NCI-H446 (cell line): ENCODE data around the gene CHST11.
"Not testable (repeated sequence)": the region's sequence is repeated elsewhere in the genome, so short reads cannot be mapped to it uniquely, and the experiment has no call there.

Experiments used
- DNase-seq, 2 experiments: peaks; one replicate each; lab custom pipeline; 2025; lab: John Stamatoyannopoulos, UW

CHST11 gene

DNA sequence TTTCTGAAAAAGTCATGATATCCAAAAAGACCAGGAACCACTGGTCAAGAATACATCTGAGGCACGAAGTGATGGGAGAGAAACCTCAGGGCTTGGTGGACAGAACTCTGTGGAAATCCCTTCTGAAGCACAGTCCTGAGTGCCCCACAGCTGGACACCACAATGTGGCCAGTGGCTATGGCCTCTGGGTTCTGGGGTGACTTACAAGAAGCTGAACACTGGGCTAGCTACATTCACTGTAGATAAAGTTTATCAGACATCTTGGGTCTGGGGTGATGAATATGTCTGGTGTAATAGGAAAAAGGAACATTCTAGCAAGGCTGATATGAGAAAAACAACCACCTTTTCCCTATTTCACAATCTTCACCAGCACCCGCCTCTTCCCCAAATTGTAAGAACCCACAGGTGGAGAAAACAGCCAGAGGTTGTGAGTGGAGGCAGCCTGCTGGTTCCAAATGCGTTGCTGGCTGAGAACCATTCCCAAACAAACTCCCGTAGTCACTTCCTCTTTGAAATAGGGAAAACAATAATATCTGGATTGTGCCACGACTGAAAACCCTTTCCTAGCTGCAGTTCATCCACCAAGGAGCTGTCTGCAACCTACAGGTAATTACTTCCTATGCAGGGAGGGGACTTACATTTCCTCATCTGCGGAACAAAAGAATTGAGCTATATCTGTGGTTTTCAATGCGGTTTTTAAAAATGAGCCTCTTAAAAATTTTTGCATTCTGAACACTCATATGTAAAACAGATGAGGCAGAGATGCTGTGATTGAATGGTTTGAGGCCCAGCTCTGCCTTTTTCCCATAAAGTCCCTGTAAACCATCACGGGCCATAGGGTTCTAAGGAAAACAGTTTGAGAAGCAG is 307.7 kb downstream of the CHST11 start:
- DNase-seq = no peak

DNA sequence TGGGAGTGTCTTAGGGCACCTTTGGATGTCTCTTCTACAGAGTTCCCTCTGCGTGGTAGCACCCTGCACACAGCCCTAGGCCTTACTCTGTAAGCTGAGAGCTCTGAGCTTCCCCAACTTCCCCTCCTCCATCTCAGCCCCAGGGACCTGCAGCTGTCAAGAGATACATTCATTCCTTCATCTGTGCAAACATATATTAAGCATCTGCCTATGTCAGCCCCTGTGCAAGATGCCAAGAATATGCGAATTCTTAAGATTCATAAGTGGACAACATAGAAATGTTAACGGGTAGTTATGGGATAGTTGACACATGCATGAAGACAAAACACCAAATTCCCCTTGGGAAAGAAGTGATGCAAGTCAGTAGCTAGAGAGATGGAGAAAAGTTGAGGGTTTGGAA is 310.5 kb downstream of the CHST11 start:
- no peak for DNase-seq

DNA sequence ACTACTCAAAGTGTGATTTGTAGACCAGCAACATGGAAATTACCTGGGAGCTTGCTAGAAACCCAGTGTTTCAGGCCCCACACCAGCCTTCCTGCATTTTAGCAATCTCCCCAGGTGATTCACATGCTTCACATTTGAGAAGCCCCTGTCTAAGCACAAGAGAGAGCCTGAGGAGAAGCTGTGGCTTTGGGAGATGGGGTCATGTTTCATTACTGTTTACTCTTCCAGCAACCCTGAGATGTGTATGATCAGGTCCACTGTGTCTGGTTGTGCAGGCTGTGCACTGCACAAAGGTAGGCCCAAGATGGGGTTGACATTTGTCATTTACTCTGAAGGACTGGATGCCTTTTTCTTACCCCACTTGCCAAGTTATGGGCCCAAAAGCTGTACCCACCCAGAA is 311.3 kb downstream of the CHST11 start:
- DNase-seq = no peak

DNA sequence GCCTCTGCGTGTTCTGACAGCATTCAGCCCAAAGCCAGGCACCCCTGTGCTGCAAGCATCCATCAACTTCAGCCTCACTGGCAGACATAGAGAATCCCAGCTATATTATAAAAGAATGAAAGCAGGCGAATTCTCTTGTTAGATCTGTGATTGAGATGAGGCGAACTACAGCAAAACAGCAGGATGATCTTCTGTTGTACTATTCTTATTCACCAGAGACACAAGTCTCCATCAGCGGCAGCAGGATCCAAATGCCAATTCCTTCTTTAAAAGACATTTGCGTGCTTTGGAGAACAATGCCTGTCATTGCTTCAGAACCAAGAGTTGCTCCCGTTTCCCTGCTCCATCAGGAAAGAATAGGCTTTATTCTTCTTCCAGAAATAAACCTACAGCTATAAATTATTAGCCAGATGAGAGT is 312.4 kb downstream of the CHST11 start:
- DNase-seq = no peak

DNA sequence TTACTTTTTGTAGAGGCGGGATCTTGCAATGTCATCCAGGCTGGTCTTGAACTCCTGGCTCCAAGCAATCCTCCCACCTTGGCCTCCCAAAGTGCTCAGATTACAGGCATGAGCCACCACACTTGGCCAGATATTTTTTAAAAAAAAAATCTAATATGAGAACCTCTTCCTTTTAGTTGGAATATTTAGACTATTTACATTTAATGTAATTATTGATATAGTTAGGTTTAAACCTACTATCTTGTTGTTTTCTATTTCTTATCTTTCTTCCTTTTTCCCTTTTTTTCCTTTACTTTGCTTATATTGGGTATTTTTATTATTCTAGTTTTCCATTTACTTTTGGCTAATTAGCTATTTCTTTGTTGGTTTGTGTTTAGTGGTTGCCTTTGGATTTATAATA is 315.6 kb downstream of the CHST11 start:
- no peak for DNase-seq

DNA sequence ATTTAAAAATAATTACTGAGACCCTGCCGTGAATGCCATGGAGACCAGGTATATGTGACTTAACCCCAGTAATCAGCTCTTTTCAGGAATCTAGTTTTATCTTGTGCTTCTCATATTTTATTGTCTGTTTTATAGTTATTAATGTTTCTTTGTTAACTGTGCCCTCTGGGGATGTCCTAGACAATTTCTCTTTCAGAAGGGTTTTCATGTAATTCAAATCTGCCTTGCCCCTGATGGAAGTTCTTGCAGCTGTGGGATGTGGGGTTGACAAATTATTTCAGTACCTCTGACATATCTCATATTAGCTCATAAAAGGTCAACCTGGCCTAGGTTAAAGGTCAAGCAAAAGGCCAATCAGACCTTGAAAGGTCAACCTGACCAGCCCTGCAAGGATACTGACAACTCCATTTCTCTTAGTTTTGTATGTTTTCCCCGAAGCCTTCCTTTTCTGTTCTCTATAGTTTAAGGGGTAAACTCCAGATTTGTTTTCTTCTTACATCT is 319.0 kb downstream of the CHST11 start:
- DNase-seq = no peak

DNA sequence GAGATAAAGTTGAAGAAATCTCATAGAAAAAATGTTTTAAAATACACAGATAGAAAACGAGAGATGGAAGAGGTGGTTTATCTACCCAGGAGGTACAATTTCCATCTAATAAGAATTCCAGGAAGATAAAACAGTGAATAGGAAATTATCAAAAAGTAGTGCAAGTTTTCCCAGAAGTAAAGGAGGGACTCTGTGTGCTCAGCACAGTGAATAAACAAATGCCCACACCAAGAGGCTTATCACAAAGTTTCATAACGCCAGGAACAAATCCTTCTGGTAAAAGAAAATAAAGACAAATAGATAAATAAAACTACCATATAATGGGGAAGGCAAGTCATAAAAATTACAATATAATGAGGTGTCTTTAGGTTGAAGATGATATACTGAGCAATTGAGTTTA is 322.4 kb downstream of the CHST11 start:
- DNase-seq = no peak

DNA sequence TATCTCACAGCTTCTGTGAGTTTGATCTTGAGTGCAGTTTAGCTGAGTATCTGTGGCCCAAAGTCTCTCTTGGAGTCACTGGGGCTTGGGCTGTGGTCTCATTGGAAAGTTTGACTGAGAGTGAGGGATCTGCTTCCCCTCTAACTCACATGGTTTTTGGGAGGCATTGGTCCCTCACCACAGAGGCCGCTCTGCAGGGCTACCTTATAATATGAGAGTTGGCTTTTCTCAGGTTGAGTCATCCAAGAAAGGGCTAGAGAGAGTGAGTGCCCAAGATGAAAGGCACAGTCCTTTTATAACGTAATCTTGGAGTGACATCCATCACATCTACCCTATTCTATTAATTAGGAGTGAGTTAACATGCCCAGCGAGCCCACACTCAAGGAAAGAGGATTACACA is 325.5 kb downstream of the CHST11 start:
- DNase-seq = no peak

DNA sequence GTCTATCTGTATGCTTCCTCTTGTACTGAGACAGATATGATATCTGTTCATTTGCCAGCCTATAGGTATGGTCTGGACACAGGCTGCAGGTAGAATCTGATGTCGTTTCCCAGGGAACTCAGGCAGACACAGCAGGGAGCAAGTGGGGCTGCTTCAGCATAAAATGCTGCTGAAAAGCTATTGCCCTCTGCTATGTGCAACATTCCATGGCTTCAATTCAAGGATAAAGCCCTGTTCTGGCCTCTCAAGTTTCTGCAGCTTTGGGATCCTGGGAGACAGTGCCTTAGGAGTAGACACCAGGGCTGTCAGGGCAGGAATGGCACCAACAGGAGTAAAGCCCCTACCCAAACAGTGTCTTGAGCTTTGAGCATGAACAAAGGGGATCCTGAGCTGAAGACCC is 327.8 kb downstream of the CHST11 start:
- DNase-seq = no peak

DNA sequence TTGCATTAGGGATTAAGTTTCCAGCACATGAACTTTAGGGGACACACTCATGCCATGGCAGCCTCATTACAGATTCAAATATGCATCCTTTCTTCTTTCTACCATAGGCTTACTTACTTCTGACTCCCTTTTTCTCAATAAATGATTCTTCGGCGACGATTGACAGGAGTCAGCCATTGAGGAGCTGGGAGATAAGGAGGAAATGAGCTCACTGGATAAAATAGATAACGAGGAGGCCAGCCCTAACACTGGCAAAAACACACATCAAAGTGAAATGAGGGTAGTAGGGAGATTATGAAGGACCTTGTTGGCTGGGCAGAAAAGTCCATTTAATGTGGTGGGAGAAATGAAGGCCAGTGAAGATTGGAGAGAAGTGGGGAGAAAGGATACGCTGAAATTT is 329.1 kb downstream of the CHST11 start:
- DNase-seq = no peak

DNA sequence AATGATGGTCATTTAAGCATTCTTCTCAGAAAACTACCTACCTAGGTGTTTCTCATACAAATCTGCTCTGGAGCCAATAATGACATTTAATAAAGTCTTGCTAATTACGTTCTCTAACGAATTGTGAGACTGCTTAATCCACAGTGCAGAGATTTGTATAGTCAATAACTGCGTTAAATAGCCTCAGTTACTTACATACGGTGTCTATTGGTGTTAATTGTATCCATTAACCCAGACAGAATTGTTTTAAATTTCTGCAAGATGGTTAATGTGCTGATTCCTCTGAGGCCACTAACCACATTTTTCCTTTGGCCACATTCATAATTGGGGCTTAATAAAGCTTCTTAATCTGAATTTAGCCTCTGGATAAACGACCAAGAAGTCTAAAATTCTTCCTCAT is 329.6 kb downstream of the CHST11 start:
- DNase-seq = no peak

DNA sequence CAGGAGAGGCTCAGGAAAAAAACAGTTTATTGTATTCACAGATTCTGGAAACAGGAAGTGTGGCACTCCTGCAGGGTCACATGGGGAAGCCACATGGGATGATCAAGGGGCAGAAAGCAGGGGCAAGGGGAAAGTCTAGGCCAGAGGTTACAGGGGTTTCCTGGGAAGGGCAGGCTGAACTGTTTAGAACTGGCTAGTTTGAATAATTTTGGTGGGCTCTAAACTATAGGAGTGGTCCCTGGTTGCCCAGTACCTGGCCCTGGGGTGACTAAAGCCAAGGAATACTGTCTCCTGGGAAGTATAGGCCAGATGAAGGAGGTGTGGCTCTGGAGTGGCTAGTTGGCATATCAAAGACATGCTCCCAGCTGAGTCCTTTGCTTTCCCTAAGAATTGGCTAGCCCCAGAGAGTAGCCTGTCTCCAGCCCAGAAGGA is 332.1 kb downstream of the CHST11 start:
- DNase-seq = peak in 1 of 2 experiments; percentile 57

DNA sequence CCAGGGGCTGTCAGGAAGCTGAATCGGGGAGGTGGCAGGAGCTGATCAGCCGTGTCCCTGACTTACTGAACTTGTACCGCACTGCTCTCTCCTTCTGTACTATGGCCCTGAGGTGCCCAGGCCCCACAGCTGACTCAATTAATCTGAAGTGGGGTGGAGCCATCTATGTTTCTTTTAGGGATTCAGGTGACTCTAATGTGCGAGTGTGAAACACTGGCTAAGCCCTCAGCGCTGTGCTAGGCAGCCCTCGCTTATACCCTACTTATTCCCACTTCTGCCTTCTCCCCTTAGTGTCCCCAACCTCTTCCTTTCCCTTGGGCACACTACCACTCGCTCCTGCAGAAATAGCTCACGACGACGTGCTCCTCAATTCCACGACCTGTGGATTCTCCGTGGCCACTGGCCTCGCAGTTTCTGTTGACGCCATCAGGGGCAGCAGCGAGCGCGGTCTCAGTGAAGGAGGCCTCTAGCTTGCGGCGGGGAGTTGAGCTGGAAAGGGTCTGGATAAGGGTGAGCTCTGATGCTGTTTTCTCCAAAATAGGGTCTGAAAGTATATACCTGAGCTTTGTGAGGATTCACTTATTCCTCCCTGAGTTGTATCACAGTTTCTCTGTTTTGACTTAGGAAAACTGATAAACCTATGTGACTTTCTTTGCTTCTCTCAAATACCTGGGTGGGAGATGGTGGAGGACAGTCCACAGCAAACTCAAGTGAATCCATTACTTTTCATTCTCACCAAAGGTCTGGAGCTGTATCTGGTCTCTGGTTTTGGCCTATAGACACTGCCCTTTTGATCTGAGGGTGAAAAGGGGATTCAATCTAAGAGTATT is 333.8 kb downstream of the CHST11 start:
- no peak for DNase-seq

DNA sequence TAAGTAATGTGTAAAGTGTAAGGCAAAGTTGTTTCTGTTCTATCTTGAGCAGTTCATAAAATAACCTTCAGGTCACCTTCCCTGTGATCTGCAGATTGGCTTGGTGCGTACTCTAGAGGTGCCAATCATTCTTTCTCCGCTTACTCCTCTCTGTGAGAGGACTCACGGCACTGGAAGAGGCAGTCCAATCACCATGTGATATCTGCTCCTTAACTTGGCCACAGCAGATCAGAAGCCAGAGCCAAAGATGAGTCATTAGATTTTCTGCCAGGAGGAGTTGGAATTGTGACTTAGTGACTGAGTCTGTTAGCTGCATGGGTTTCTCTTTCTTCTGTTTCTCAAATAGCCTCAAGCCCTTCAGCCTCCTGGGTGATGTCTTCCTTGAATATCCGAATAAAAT is 335.8 kb downstream of the CHST11 start:
- DNase-seq = peak; percentile 86 to 94

DNA sequence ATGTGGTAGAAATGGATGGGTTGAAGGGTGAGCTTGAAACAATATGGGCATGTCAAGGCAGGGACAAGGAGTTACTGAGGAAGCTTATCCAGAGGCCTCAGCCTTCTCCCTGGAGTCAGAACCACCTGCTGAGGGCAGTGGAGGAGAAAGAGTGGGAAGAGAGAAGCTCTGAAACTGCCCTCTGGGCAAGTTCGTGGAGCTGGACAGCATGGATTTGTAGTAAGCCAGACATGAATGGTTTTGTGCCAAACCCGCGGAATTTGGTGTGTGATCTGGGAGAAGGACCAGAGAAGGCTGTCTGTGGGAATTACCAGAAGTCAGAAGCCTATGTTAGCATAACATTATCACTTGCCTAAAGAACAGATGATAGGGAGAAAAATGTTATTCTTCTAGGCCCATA is 336.5 kb downstream of the CHST11 start:
- peak in 1 of 2 experiments; percentile 70 for DNase-seq

DNA sequence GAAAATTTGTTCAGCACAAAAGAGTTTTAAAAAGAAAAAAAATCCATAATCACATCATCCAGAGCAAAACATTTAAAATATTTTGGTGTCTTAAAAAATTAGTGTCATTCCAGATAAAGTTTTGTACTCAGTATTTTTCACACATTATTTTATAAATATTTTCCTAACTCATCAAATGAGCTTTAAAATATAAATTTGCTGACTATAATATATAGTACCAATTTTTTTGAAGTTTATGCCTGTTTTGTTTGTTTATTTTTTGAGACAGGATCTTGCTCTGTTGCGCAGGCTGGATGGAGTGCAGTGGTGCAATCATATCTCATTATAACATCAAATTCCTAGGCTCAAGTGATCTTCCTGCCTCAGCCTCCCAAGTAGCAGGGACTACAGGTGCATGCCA is 337.2 kb downstream of the CHST11 start:
- DNase-seq = no peak

DNA sequence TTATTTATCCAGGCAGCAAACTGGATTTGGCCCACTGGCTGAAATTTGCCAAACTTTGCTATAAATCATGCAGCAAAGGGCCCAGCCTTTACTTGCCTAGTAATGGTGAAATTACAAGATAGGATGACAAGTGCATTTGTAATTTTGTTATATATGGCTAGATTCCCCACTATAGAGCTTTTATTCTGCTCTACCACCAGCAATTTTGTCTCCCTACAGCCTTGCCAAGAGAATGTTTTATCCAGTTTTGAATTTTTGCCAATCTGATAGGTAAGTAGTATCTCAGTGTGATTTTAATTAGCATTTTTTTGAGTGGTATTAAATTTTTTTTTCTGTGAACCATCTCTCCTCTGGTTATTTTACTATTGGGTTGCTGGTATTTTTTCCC is 339.7 kb downstream of the CHST11 start:
- DNase-seq = peak; percentile 62 to 91

DNA sequence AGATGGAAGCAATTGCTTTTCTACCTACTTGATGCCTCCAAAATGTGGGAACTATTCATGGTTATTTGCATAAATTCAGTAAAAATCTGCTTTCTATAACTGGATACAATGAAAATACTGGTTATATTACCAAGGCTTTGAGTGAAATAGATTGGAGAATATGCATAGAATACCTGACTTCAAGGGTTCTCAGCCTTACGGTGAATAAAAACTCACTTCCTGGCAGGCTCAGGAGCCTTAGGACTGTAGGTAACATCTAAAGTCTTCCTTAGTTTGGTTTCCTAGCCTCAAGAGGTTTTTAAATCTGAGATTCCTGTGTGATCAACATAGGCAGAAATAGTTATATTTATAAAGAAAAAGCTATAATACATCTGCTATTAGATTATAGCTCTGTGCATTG is 342.7 kb downstream of the CHST11 start:
- no peak for DNase-seq

DNA sequence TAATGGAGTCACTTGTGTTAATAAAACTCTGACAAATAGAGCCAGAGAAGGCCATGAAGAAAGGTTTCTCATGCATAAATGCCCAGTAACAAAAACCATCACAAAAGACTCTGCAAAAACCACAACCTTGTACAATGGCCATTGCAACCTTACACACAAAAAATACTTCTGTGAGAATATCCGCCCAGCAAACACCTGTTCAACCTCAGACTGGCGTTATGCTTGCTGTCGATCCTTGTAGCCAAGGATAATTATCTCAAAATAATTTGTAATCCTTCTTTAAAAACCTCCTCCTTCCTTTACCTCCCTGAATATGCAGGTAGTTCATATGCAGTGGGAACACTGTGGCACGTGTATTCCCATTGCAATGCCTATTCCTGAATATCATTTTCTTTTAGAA is 344.3 kb downstream of the CHST11 start:
- DNase-seq = no peak

DNA sequence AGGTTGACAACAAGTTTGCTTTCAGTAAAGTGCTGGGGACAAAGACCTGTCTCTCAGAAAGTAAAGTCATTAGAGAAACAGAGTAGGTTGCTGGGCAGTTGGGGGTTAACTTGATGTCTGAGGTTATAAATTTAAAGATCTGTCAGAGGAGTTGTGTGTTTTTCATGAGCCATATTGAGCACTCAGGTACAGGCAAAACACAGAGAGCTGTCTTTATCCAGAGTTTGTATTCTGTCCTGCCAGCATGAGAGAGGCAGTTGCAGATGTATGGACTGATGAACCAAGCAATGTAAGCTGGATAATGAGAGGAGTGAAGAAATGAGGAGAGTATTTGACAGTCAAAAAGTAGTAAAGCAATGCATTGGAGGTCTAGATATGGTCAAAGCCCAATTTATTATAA is 344.7 kb downstream of the CHST11 start:
- no peak for DNase-seq

DNA sequence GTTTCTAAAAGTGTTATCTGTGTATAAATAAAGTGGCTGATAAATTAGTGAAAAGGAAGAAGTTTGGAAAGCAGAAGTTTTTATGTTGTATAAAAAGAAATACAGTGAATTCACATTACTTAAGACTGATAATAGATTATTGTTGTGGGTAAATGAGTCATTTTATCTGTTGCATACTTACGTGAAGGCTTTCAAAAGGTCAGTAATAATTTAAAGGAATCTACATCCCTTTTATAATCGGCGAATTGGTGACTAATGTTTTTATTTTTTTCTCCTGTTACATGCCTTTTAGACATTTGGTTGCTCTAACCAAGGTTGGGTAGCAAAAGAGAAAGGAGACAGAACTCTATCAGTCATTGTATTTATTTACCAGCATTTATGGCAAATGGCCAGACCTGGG is 345.5 kb downstream of the CHST11 start:
- no peak for DNase-seq

DNA sequence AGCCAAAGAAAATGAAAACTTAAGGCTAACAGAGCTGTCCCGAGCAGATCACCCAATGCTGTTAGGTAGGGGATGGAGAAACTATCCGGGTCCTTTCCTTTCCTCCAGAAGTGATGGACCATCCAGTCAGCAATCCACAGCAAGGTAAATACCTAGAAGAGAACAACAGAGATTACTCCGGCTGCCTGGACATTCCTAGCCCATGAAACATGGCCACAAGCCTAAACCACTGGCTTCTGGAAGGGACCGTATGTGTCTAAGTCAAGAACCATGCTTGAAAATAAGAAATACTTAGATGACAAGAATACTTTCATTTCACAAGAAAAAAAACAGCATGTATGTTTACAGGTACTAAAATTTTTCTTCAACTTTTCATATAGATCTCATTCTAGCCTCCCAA is 348.4 kb downstream of the CHST11 start:
- no peak for DNase-seq

DNA sequence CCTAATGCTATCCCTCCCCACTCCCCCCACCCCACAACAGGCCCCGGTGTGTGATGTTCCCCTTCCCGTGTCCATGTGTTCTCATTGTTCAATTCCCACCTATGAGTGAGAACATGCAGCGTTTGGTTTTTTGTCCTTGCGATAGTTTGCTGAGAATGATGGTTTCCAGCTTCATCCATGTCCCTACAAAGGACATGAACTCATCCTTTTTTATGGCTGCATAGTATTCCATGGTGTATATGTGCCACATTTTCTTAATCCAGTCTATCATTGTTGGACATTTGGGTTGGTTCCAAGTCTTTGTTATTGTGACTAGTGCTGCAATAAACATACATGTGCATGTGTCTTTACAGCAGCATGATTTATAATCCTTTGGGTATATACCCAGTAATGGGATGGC is 349.4 kb downstream of the CHST11 start:
- DNase-seq = not testable (repeated sequence)
